Loucy (cell line): Measurements from ENCODE around the gene NUMB.

Source experiments
- H2AFZ ChIP-seq: fragments of 200-600 bp; sonication (generic); 2 replicates; pipeline ENCODE4 v1.6.0; 2016; ENCODE audit warnings: antibody characterized with exemption, mild to moderate bottlenecking, low read length, moderate library complexity
- H3F3A ChIP-seq: fragments of 200-600 bp; 2 replicates; pipeline ENCODE4 v1.6.0; 2016; ENCODE audit warnings: antibody characterized with exemption, low read depth, mild to moderate bottlenecking
- H3K27me3 ChIP-seq: fragments of 200-600 bp; sonication (generic); 2 replicates; pipeline ENCODE4 v1.6.1; 2014; ENCODE audit warnings: low read length, mild to moderate bottlenecking; ENCODE audit not compliant: insufficient read depth, poor library complexity, severe bottlenecking
- H3K36me3 ChIP-seq: fragments of 200-600 bp; sonication (generic); 2 replicates; pipeline ENCODE4 v1.6.1; 2016; ENCODE audit warnings: low read length; ENCODE audit not compliant: insufficient read depth
- H3K4me1 ChIP-seq: fragments of 200-600 bp; sonication (generic); 2 replicates; pipeline ENCODE4 v1.5.1; 2014; ENCODE audit warnings: low read length, mild to moderate bottlenecking; ENCODE audit not compliant: insufficient read depth, poor library complexity, severe bottlenecking
- H3K4me2 ChIP-seq: fragments of 200-600 bp; sonication (generic); 2 replicates; pipeline ENCODE4 v1.6.0; 2014; ENCODE audit warnings: antibody characterized with exemption, low read length, low read depth, mild to moderate bottlenecking; ENCODE audit not compliant: poor library complexity, severe bottlenecking
- H3K4me3 ChIP-seq: fragments of 200-600 bp; sonication (generic); 2 replicates; pipeline ENCODE4 v1.5.1; 2014; ENCODE audit warnings: low read length, mild to moderate bottlenecking, mixed read lengths; ENCODE audit not compliant: poor library complexity, severe bottlenecking
- H3K79me2 ChIP-seq: fragments of 200-600 bp; sonication (generic); 2 replicates; pipeline ENCODE4 v1.6.1; 2014; ENCODE audit warnings: low read length; ENCODE audit not compliant: insufficient read depth
- H3K9ac ChIP-seq: fragments of 200-600 bp; sonication (generic); 2 replicates; pipeline ENCODE4 v1.6.0; 2014; ENCODE audit warnings: mild to moderate bottlenecking, low read depth, low read length, moderate library complexity; ENCODE audit not compliant: poor library complexity, severe bottlenecking
- H3K9me2 ChIP-seq: fragments of 200-600 bp; sonication (generic); replicated peaks from 2 replicates; pipeline ENCODE4 v1.6.1; 2016; ENCODE audit warnings: low read depth, low read length, mixed read lengths
- H3K9me3 ChIP-seq: fragments of 200-600 bp; sonication (generic); 2 replicates; pipeline ENCODE4 v1.6.1; 2014; ENCODE audit warnings: mild to moderate bottlenecking, antibody characterized with exemption, low read length, low read depth; ENCODE audit not compliant: insufficient read depth
- H4K20me1 ChIP-seq: fragments of 200-600 bp; sonication (generic); 2 replicates; pipeline ENCODE4 v1.6.0; 2014; ENCODE audit warnings: antibody characterized with exemption, low read length, mild to moderate bottlenecking; ENCODE audit not compliant: insufficient read depth, poor library complexity, severe bottlenecking
- CTCF ChIP-seq: fragments of 200-600 bp; sonication (generic); conservative IDR thresholded peaks from 2 replicates; pipeline ENCODE4 v1.5.1; 2014; ENCODE audit warnings: mild to moderate bottlenecking, antibody characterized with exemption, low read length
- EZH2phosphoT487 ChIP-seq: fragments of 200-600 bp; IDR thresholded peaks from 2 replicates; pipeline ENCODE4 v1.6.1; 2018; ENCODE audit warnings: antibody characterized with exemption, mild to moderate bottlenecking, moderate library complexity, borderline replicate concordance

The NUMB gene

DNA sequence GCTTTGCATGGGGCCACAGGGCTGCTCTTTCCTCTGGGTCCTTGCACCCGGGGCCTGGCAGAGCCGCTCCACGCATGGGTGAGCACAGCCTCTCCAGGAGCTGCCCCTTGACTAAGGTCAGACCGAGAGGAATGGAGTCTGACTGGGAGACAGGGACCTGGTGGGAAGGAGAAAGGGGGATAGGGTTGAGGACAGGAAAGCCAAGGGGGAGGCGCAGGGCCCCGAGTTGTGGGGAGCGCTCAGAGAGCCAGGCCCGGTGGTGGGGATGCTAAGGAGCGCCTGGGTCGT lies 205.1 kb downstream of the NUMB start:
- TF ChIP-seq EZH2phosphoT487 (no peak), CTCF (no peak)
- H3K79me2 ChIP-seq: no peaks in the 10 kb centered on the region
- H3K4me3 ChIP-seq: no peak overlapping the region
- H3K9ac ChIP-seq: no peak overlapping the region
- H3K4me2 ChIP-seq: no peak overlapping the region
- no peaks in the 10 kb centered on the region for H3K9me2 ChIP-seq
- no peaks in the 10 kb centered on the region for H3K9me3 ChIP-seq
- no peaks in the 10 kb centered on the region for H3F3A ChIP-seq
- H3K36me3 ChIP-seq: no peaks in the 10 kb centered on the region
- peaks cover 3% of the 10 kb centered on the region for H3K4me1 ChIP-seq
- no peak overlapping the region for H2AFZ ChIP-seq
- H3K27me3 ChIP-seq: no peaks in the 10 kb centered on the region
- no peaks in the 10 kb centered on the region for H4K20me1 ChIP-seq

DNA sequence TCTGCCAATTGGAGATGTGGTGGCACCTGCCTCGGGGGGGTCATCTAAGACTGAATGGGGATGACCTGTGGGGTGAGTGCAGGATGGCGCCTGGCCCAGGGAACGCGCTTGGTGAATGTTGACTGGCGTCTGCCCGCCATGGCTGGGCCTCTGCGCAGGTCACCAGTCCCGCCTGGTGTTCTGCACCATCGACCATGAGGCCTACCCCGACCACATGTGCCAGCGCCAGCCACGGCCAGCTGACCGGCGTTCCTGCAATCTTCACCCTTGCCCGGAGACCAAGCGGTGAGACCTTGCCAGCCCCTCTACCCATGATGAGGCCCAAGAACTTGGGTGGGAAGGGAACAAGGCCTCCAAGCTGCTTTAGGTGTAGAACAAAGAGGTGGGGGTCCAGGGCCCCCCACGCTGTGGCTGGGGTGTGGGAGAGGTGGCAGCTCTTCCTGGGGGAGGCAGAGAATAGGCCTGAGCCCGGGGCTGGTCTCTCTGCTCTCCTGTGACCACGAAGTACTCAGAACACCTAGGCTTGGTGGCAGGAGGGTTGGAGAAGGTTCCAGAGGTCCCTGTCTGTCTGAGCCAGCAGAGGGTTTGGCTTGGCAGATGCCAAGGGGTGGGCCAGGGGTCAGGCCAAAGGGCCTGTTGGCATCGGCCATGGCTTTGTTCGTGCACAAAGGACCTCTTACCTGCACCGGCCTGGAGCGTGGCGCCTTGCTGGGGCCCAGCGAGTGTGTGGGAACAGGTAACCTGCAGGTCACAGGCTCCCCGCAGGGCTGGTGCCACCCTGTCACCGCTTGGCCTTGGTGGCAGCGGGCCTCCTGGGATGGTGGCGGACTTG lies 205.6 kb downstream of the NUMB start:
- Histone ChIP-seq H3K79me2 (no peaks in the 10 kb centered on the region), H3K9ac (no peak overlapping the region), H3K9me2 (no peaks in the 10 kb centered on the region), H3K27me3 (no peaks in the 10 kb centered on the region), H4K20me1 (no peaks in the 10 kb centered on the region), H3F3A (no peaks in the 10 kb centered on the region), H3K36me3 (no peaks in the 10 kb centered on the region), H3K4me3 (no peak overlapping the region), H3K9me3 (no peaks in the 10 kb centered on the region), H3K4me2 (no peak overlapping the region), H2AFZ (no peak overlapping the region), H3K4me1 (peaks cover 3% of the 10 kb centered on the region)
- TF ChIP-seq CTCF (no peak), EZH2phosphoT487 (no peak)

GRCh38 chr14:73251516-73252215 lies 206.7 kb downstream of the NUMB start:
- H3K27me3 ChIP-seq: no peaks in the 10 kb centered on the region
- TF ChIP-seq CTCF (no peak), EZH2phosphoT487 (no peak)
- no peak overlapping the region for H3K4me3 ChIP-seq
- H3F3A ChIP-seq: no peaks in the 10 kb centered on the region
- no peaks in the 10 kb centered on the region for H3K79me2 ChIP-seq
- H3K4me2 ChIP-seq: no peak overlapping the region
- no peaks in the 10 kb centered on the region for H3K9me2 ChIP-seq
- no peaks in the 10 kb centered on the region for H4K20me1 ChIP-seq
- peaks cover 11% of the 10 kb centered on the region for H3K4me1 ChIP-seq
- H3K36me3 ChIP-seq: no peaks in the 10 kb centered on the region
- no peak overlapping the region for H3K9ac ChIP-seq
- no peak overlapping the region for H2AFZ ChIP-seq
- no peaks in the 10 kb centered on the region for H3K9me3 ChIP-seq
